GM23248 (cell line): ENCODE data around the gene SPATA3.

Source experiments
- EZH2 ChIP-seq: fragments of 200-600 bp; sonication (generic); IDR thresholded peaks from 2 replicates; pipeline ENCODE4 v1.6.1; 2018; ENCODE audit warnings: antibody characterized with exemption, mild to moderate bottlenecking; ENCODE audit not compliant: insufficient read depth, poor library complexity, severe bottlenecking
- EZH2phosphoT487 ChIP-seq: fragments of 200-600 bp; sonication (generic); IDR thresholded peaks from 2 replicates; pipeline ENCODE4 v1.6.1; 2018; ENCODE audit warnings: antibody characterized with exemption, moderate library complexity, mild to moderate bottlenecking, low read depth; ENCODE audit not compliant: insufficient read depth

DNA sequence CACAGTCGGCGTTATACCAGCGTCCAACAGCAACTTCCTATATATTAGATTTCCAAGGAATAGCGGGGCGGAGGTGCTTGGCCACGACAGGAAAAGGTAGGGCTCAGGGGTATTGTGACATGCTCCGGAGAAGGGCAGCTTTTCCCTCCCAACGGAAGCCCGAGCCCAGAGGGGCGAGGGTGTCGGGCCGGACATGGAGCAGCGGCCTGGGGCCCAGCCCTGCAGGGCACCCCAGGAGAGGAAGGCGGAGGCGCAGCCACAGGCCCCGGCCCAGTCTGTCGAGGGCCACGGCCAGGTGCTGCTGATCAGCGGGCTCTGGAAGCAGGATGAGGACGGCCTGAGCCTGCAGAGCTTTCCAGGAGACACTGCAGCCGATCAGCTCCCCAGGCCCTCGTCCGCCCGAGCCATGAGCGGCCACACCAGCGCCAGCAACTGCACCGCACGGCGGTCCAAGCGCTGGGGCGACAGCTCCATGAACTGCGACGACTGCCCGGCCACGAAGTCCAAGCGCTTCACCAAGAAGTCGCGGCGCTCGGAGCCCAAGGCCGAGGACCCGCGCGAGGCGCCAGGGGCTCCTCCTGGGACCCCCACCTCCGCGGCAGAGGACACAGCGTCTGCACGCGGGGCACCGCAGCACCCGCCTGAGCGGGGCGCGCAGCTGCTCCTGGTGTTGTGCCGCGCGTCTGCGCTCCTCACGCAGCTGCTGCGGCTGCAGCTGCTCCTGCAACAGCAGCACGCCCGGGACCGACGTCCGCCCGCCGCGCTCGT lies 5.6 kb upstream of the SPATA3 start:
- TF ChIP-seq EZH2 (no peak), EZH2phosphoT487 (no peak)
